Gastrocnemius medialis (tissue), 4 donors: ENCODE measurements around the gene SHC4. TPM values are rescaled to one million over a fixed set of nuclear protein-coding genes. Genes with fewer than 3 reads are reported as not detected.

Experiments
- ATAC-seq, 2 donors: fragments of 150-250 bp; one replicate each; pipeline ENCODE4 v1.9.1; 2016
- DNase-seq, 2 donors: peaks; one replicate each; pipeline ENCODE4 v3.0.0-alpha.2; 2019
- H3K27ac ChIP-seq, 4 donors: fragments of 200-600 bp; sonication (generic); 1 replicate in 1 of 4; 2 replicates in 3 of 4; pipeline ENCODE4 v1.5.1; 2016 to 2018; ENCODE audit warnings: mild to moderate bottlenecking in 2 of 4, moderate library complexity in 1 of 4
- H3K27me3 ChIP-seq, 3 donors: fragments of 200-600 bp; sonication (generic) in 2 of 3; 1 replicate in 1 of 3; 2 replicates in 2 of 3; pipeline versions ENCODE4 v1.5.1 to v1.6.0; 2016 to 2019; ENCODE audit warnings: mild to moderate bottlenecking in 1 of 3, moderate library complexity in 1 of 3
- H3K36me3 ChIP-seq, 2 donors: fragments of 200-600 bp; sonication (generic) in 1 of 2; one replicate each; pipeline ENCODE4 v1.5.1; 2017 to 2018
- H3K4me1 ChIP-seq, 2 donors: fragments of 200-600 bp; sonication (generic) in 1 of 2; one replicate each; pipeline ENCODE4 v1.5.1; 2016 to 2017; ENCODE audit warnings: mild to moderate bottlenecking in 2 of 2
- H3K4me3 ChIP-seq, 4 donors: fragments of 200-600 bp; sonication (generic) in 3 of 4; 1 replicate in 1 of 4; 2 replicates in 3 of 4; pipeline ENCODE4 v1.5.1; 2016 to 2019; ENCODE audit warnings: mild to moderate bottlenecking in 2 of 4
- H3K9me3 ChIP-seq, 3 donors: fragments of 200-600 bp; sonication (generic) in 2 of 3; 1 replicate in 1 of 3; 2 replicates in 2 of 3; pipeline ENCODE4 v1.5.1; 2016 to 2019
- POLR2A ChIP-seq, 2 donors: fragments of 450-650 bp; IDR thresholded peaks; one replicate each; pipeline ENCODE4 v1.6.1; 2017; ENCODE audit warnings: antibody characterized with exemption in 2 of 2, mild to moderate bottlenecking in 2 of 2, moderate library complexity in 2 of 2
- in situ Hi-C, 4 donors: fragments of 200-750 bp; cut with MboI; loops; one replicate each; pipeline versions ENCODE4 v1.15.0 to v1.8.0; 2017; ENCODE audit warnings: low sequenced_read_pairs in 4 of 4
- intact Hi-C: fragments of 100-400 bp; cut with DNase I; formaldehyde crosslinking; loops from one replicate; pipeline ENCODE4 v1.15.1; 2023; ENCODE audit warnings: low total_unique reads
- total RNA-seq, 4 donors: library from RNA; depleted of rRNA; stranded (reverse); fragments of >200 nt; gene quantifications; one replicate each; pipeline versions ENCODE4 v1.1.0 to v1.2.3, GENCODE V29; 2016
- TF ChIP-seq, protein P1 (sequence below), 5 experiments: fragments of 450-650 bp in 3 of 5; fragments of 200-600 bp in 2 of 5; sonication (generic) in 2 of 5; IDR thresholded peaks in 4 of 5; conservative IDR thresholded peaks in 1 of 5; 1 replicate in 4 of 5; 2 replicates in 1 of 5; pipeline ENCODE4 v1.5.1; 2016 to 2019; ENCODE audit warnings: antibody characterized with exemption in 5 of 5, mild to moderate bottlenecking in 3 of 5, moderate library complexity in 3 of 5

SHC4 gene
- total RNA-seq, 4 donors from 2014 or later: 0.29 to 0.39 TPM; not detected in 2

DNA sequence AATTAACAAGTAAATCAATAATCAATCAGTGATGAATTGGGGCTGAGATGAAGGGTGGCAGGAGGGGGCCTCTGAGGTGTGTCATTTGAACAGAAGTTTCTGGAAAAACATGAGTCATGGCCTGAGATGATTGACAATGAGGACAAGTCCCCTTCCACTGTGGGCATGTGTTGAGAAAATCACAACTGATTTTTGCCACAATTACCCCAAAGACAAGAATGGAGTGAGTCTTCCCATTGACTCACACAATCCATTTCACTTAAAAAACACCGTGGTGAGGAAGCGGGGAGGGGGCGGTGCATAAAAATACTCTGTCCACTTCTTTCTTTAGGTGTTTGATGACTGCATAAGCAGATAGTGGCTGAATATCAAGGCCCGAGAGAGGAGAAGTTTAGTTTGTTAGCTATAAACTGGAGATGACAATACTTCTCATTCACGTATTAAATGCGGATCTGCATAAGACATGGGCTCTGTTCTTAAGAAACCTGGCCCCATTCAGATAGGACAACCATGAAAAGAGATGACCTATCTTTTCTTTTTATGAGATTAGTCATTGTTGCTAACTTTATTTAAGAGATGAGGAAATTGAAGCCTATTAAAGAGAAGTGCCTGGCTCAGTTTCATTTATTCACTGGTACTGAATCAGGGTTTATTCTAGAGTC lies 34.7 kb downstream of the SHC4 start:
- Histone ChIP-seq H3K36me3 (no peaks in the 10 kb centered on the region), H3K4me1 (no peaks in the 10 kb centered on the region), H3K27ac (no peak overlapping the region), H3K9me3 (no peaks in the 10 kb centered on the region), H3K27me3 (no peaks in the 10 kb centered on the region), H3K4me3 (no peak overlapping the region)
- DNase-seq (no peak), ATAC-seq (no peak)
- TF ChIP-seq POLR2A (IDR thresholded peaks at IDR 0.05): no peak
- TF ChIP-seq, protein P1, sequence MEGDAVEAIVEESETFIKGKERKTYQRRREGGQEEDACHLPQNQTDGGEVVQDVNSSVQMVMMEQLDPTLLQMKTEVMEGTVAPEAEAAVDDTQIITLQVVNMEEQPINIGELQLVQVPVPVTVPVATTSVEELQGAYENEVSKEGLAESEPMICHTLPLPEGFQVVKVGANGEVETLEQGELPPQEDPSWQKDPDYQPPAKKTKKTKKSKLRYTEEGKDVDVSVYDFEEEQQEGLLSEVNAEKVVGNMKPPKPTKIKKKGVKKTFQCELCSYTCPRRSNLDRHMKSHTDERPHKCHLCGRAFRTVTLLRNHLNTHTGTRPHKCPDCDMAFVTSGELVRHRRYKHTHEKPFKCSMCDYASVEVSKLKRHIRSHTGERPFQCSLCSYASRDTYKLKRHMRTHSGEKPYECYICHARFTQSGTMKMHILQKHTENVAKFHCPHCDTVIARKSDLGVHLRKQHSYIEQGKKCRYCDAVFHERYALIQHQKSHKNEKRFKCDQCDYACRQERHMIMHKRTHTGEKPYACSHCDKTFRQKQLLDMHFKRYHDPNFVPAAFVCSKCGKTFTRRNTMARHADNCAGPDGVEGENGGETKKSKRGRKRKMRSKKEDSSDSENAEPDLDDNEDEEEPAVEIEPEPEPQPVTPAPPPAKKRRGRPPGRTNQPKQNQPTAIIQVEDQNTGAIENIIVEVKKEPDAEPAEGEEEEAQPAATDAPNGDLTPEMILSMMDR (IDR thresholded peaks at IDR 0.05 in 4 of 5, conservative IDR thresholded peaks at IDR 0.05 in 1 of 5): no peak
- in situ Hi-C loops (no loop called here), intact Hi-C loops (no loop called here)

DNA sequence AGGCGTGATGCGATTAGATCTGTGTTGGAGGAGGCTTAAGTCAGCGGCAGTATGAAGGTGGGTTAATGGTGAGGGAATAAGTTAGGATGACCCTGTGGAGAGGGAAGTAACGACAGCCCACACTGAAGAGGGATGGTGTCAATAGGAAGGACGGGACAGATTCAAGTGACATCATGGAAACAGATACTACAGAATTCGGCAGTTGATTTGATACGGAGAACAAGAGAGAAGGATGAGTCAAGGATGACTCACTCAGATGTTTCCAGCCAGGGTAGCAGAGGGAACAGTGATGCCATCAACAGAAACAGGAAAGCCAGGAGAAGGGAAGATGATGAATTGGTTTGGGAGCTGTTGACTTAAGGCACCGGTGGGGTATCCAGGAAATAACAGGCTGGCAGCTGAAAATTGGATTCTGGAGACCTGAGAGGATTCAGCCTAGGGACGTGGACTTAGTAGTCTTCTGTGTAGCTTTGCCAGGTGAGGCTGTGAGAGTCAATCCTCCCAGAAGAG lies 38.0 kb downstream of the SHC4 start:
- H3K9me3 ChIP-seq: no peaks in the 10 kb centered on the region
- in situ Hi-C loops (no loop called here), intact Hi-C loops (no loop called here)
- ATAC-seq (peak; percentile 64), DNase-seq (no peak)
- no peaks in the 10 kb centered on the region for H3K27me3 ChIP-seq
- H3K36me3 ChIP-seq: no peaks in the 10 kb centered on the region
- TF ChIP-seq, protein P1 (IDR thresholded peaks at IDR 0.05 in 4 of 5, conservative IDR thresholded peaks at IDR 0.05 in 1 of 5): no peak
- TF ChIP-seq POLR2A (IDR thresholded peaks at IDR 0.05): no peak
- H3K4me3 ChIP-seq: no peak overlapping the region
- no peak overlapping the region for H3K27ac ChIP-seq
- H3K4me1 ChIP-seq: no peaks in the 10 kb centered on the region

DNA sequence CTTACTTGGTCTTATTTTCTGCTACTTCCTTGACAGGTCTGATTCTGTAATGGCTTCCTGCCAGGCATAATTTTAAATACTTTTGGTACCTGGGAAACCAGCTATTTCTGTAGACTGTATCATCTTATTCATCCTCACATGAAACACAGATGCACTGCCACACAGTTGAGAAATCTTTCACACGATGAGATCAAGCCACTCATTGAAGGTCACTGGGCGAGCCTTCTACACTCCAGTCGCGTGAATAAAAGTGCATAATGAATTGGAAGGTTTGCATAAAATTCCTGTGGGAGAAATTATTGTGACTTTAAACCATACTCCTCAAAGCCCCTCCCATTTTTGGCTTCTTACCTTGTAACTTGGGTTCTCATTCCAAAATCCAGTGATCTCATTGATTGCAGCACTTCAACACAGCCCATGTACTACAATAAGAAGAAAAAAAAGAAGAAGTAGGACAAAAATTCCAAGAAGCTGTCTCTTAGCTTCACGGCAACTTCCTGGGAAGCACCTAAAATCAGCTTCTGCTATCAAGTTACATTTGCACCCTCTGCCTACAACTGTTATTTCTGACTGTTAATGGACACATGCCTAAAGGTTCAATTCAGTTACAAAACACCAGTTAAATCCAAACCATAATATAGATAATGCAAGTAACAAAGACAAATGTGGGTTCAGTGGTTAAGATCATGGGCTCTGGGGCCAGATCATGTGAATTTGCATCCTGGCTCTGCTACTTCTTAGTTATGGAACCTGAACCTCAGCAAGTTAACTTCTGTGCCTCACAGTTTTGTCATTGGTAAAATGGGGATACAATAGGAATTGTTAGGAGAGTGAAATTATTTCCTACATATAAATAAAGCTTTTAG lies 39.0 kb downstream of the SHC4 start:
- Histone ChIP-seq H3K36me3 (no peaks in the 10 kb centered on the region), H3K4me3 (no peak overlapping the region), H3K27ac (no peak overlapping the region), H3K27me3 (no peaks in the 10 kb centered on the region), H3K9me3 (no peaks in the 10 kb centered on the region), H3K4me1 (no peaks in the 10 kb centered on the region)
- no peak for TF ChIP-seq POLR2A (IDR thresholded peaks at IDR 0.05)
- TF ChIP-seq, protein P1 (IDR thresholded peaks at IDR 0.05 in 4 of 5, conservative IDR thresholded peaks at IDR 0.05 in 1 of 5): no peak
- in situ Hi-C loops: no loop called here
- ATAC-seq (peak; percentile 46 to 67), DNase-seq (no peak)
- intact Hi-C loops: no loop called here

DNA sequence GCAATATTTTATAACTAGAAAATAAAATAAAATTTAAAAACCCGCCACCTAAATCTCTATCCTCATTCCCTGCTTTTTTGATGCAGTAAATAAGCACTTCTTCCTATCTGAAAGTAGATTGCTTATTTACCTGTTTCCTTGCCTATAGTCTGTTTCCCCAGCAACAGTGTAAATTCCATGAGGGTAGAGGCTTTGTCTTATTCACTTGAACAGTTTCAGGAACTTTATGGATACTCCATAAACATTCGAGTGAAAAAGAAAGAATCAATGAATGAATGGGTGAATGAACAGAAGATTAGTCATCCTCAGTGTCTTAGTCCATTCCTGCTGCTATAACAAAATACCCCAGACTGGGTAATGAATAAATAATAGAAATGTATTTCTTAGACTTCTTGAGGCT lies 41.7 kb downstream of the SHC4 start:
- Histone ChIP-seq H3K27me3 (no peaks in the 10 kb centered on the region), H3K4me3 (no peak overlapping the region), H3K9me3 (no peaks in the 10 kb centered on the region), H3K36me3 (no peaks in the 10 kb centered on the region), H3K27ac (no peak overlapping the region), H3K4me1 (no peaks in the 10 kb centered on the region)
- DNase-seq (no peak), ATAC-seq (no peak)
- intact Hi-C loops (no loop called here), in situ Hi-C loops (no loop called here)
- TF ChIP-seq, protein P1 (IDR thresholded peaks at IDR 0.05 in 4 of 5, conservative IDR thresholded peaks at IDR 0.05 in 1 of 5): no peak
- TF ChIP-seq POLR2A (IDR thresholded peaks at IDR 0.05): no peak
